Measurements from ENCODE around the gene CPT1C. TPM values are rescaled to one million over a fixed set of nuclear protein-coding genes. Genes with fewer than 3 reads are reported as not detected.
A peak's percentile ranks its signal among the peaks of the same experiment; 100 is the strongest.

Gene CPT1C
- total and polyA plus RNA-seq, 2 of the 8 experiments (the other 6 are each of a cell fraction or from before 2014, with no cell fraction given): 79.6 to 91.8 TPM

GRCh38 chr19:49691243-49692146, 579 bp downstream of the CPT1C start:
- H4K20me1 ChIP-seq (replicated peaks in 1 of 2; ENCODE audit: control insufficient read depth in 1 of 2, insufficient read depth in 2 of 2, low read length in 2 of 2): peaks cover 0 to 16% of the 10 kb centered on the region in 2 experiments
- peak overlapping the region; percentile 86 for H3K4ac ChIP-seq (replicated peaks; ENCODE audit: insufficient read length, low read depth, low read length)
- peak overlapping the region; percentile 15 for H4K91ac ChIP-seq (replicated peaks; ENCODE audit: insufficient read length, low read length)
- H3K18ac ChIP-seq (ENCODE audit: extremely low read depth, low read length): peak overlapping the region; percentile 91
- H3K9me3 ChIP-seq (ENCODE audit: insufficient read depth in 2 of 2, low read depth in 1 of 2, low read length in 1 of 2): no peaks in the 10 kb centered on the region
- H2BK120ac ChIP-seq (replicated peaks; ENCODE audit: low read depth, low read length): no peak overlapping the region
- no peak overlapping the region for H3K27ac ChIP-seq (ENCODE audit: low read depth, low read length)
- H3K79me2 ChIP-seq (ENCODE audit: control insufficient read depth in 1 of 2, insufficient read depth in 2 of 2, low read length in 2 of 2): peaks cover 0 to 9% of the 10 kb centered on the region in 2 experiments; a peak in 1 of 4 replicates
- no peaks in the 10 kb centered on the region for H3K27me3 ChIP-seq (replicated peaks in 1 of 4; ENCODE audit: control insufficient read depth in 3 of 4, extremely low read depth in 1 of 4, insufficient read depth in 3 of 4, low read length in 3 of 4)
- H2AFZ ChIP-seq (ENCODE audit: low read length): peak overlapping the region; percentile 28; the same call in 1 of the 2 replicates
- H3K36me3 ChIP-seq (ENCODE audit: control insufficient read depth in 2 of 4, insufficient read depth in 4 of 4, low read length in 3 of 4): peaks cover 3 to 22% (median 7%) of the 10 kb centered on the region in 4 experiments; a peak in 6 of 8 replicates
- no peak overlapping the region for H2BK20ac ChIP-seq (ENCODE audit: low read length)
- no peaks in the 10 kb centered on the region for H3K79me1 ChIP-seq (ENCODE audit: low read depth, low read length)
- peaks cover 0 to 25% (median 13%) of the 10 kb centered on the region in 4 experiments; a peak in 6 of 7 replicates for H3K4me1 ChIP-seq (replicated peaks in 1 of 4; ENCODE audit: control insufficient read depth in 3 of 4, insufficient read depth in 4 of 4, low read length in 3 of 4)
- peak overlapping the region; percentile 14 for H3K56ac ChIP-seq (replicated peaks; ENCODE audit: insufficient read length, low read depth, low read length)
- CTCF ChIA-PET (ENCODE audit: partially characterized antibody): interaction anchor here (1.2 to 3.4 kb wide), 7 partner anchors 11 to 114 kb away, joined by 4 to 11 read pairs (median 5); no protein-coding TSS in a partner anchor
- H2BK5ac ChIP-seq (ENCODE audit: low read depth, low read length): peak overlapping the region; percentile 44; the same call in 1 of the 2 replicates
- no peak overlapping the region for H2BK12ac ChIP-seq (ENCODE audit: low read depth, low read length)
- peak overlapping the region; percentile 93 to 99 for H3K4me2 ChIP-seq (ENCODE audit: insufficient read depth in 1 of 2, low read depth in 2 of 2, low read length in 2 of 2)
- H3K23ac ChIP-seq (ENCODE audit: insufficient read length): no peak overlapping the region
- H4K8ac ChIP-seq (ENCODE audit: extremely low read depth, insufficient read depth, low read length): no peak overlapping the region
- FAIRE-seq (no peak), DNase-seq (ENCODE audit: low read depth in 1 of 2, low spot score in 2 of 2) (peak in 1 of 2 experiments; percentile 84)
- peak overlapping the region; percentile 92; the same call in 1 of the 2 replicates for H2BK15ac ChIP-seq (ENCODE audit: low read length)
- H2AK5ac ChIP-seq (ENCODE audit: low read depth, low read length): no peak overlapping the region
- H3K23me2 ChIP-seq (ENCODE audit: low read depth, low read length): peaks cover 20% of the 10 kb centered on the region
- H4K5ac ChIP-seq (ENCODE audit: insufficient read length, low read depth, low read length): peak overlapping the region; percentile 87
- 3% methylated on average over 37 of the region's 39 CpGs; no CpG with 5 or more reads in 1 of the 2 experiments for WGBS, 2 experiments (ENCODE audit: extremely low coverage in 1 of 2, insufficient coverage in 1 of 2, insufficient read length in 1 of 2, insufficient replicate concordance in 2 of 2, low coverage in 1 of 2, low lambda C conversion rate in 2 of 2, missing lambda C conversion rate in 1 of 2)
- peak overlapping the region; percentile 88 to 94 (median 92) for H3K4me3 ChIP-seq (ENCODE audit: extremely low read depth in 1 of 4, insufficient read depth in 2 of 4, low read depth in 3 of 4, low read length in 4 of 4)
- no peak overlapping the region for H3K14ac ChIP-seq (ENCODE audit: insufficient read length)
- H3K9ac ChIP-seq (replicated peaks in 1 of 4; ENCODE audit: extremely low read depth in 1 of 4, low read depth in 3 of 4, low read length in 3 of 4): peak overlapping the region in 3 of 4 experiments; percentile 0 to 32 (median 2); a peak in 4 of 7 replicates
- POLR2A ChIA-PET (ENCODE audit: partially characterized antibody): interaction anchor here (0.6 to 12.2 kb wide), 30 partner anchors 8 to 496 kb away, joined by 3 to 168 read pairs (median 4); partner anchors contain the start of genes AKT1S1, AP2A1, BCL2L12 and IRF3
- no peak; a peak in 1 of 4 replicates for TF ChIP-seq CTCF (IDR thresholded peaks at IDR 0.05; ENCODE audit: control extremely low read depth in 1 of 3, insufficient read depth in 1 of 3, low read depth in 1 of 3, low read length in 3 of 3)
- no peak for TF ChIP-seq ASH2L (IDR thresholded peaks at IDR 0.05; ENCODE audit: low read length)
- TF ChIP-seq EP300 (IDR thresholded peaks at IDR 0.05; ENCODE audit: borderline replicate concordance in 1 of 2, low read depth in 2 of 2, low read length in 2 of 2): no peak
- peak; percentile 65 for TF ChIP-seq E2F6 (IDR thresholded peaks at IDR 0.05)
- TF ChIP-seq SIRT6 (IDR thresholded peaks at IDR 0.05; ENCODE audit: low read length): no peak
- peak; percentile 47 for TF ChIP-seq MAX (IDR thresholded peaks at IDR 0.05)
- TF ChIP-seq CREB1 (IDR thresholded peaks at IDR 0.05): no peak

Data from H1 (cell line).